Keratinocyte (primary cell): Measurements from ENCODE around the gene ITIH2. TPM values are rescaled to one million over a fixed set of nuclear protein-coding genes. Genes with fewer than 3 reads are reported as not detected.

Experiments used
- DNase-seq: peaks from one replicate; pipeline ENCODE4 v3.0.0-alpha.2; 2011; ENCODE audit warnings: low read depth, missing footprints, low spot score
- FAIRE-seq: peaks from 2 replicates; lab custom pipeline; 2011; peaks lifted over from hg19 to GRCh38; lab: Jason Lieb, UNC
- H2AFZ ChIP-seq: 2 replicates; pipeline ENCODE4 v1.6.0; 2012; ENCODE audit warnings: low read length, control low read depth, inconsistent platforms; ENCODE audit not compliant: control insufficient read depth
- H3K27ac ChIP-seq: 2 replicates; pipeline ENCODE4 v1.5.1; 2011; ENCODE audit warnings: low read length; ENCODE audit not compliant: control insufficient read depth, insufficient read depth
- H3K27me3 ChIP-seq: 3 replicates; pipeline ENCODE4 v1.6.0; 2011; ENCODE audit warnings: low read length; ENCODE audit not compliant: control insufficient read depth, insufficient read depth; ENCODE audit errors: extremely low read depth
- H3K36me3 ChIP-seq, 2 experiments: 2 replicates in 1 of 2; 3 replicates in 1 of 2; pipeline ENCODE4 v1.5.1; 2011; ENCODE audit warnings: low read length in 2 of 2, mild to moderate bottlenecking in 1 of 2; ENCODE audit not compliant: control insufficient read depth in 2 of 2, insufficient read depth in 2 of 2; ENCODE audit errors: extremely low read depth in 1 of 2
- H3K4me1 ChIP-seq: 3 replicates; pipeline ENCODE4 v1.5.1; 2011; ENCODE audit warnings: low read length; ENCODE audit not compliant: control insufficient read depth, insufficient read depth; ENCODE audit errors: extremely low read depth
- H3K4me2 ChIP-seq: 3 replicates; pipeline ENCODE4 v1.6.0; 2011; ENCODE audit warnings: low read depth, low read length; ENCODE audit not compliant: control insufficient read depth, insufficient read depth; ENCODE audit errors: extremely low read depth
- H3K4me3 ChIP-seq, 3 experiments: fragments of 200-600 bp in 1 of 3; sonication (generic) in 1 of 3; 2 replicates in 2 of 3; 3 replicates in 1 of 3; pipeline ENCODE4 v1.5.1; 2011 to 2016; ENCODE audit warnings: low read length in 3 of 3, mild to moderate bottlenecking in 3 of 3, control low read depth in 2 of 3, inconsistent platforms in 1 of 3, low read depth in 1 of 3, mixed read lengths in 1 of 3, mixed run types in 1 of 3, moderate library complexity in 1 of 3; ENCODE audit not compliant: control insufficient read depth in 2 of 3, insufficient read depth in 2 of 3; ENCODE audit errors: extremely low read depth in 1 of 3
- H3K79me2 ChIP-seq: 2 replicates; pipeline ENCODE4 v1.6.0; 2012; ENCODE audit warnings: low read length; ENCODE audit not compliant: control insufficient read depth, insufficient read depth
- H3K9ac ChIP-seq: 3 replicates; pipeline ENCODE4 v1.6.0; 2011; ENCODE audit warnings: low read length; ENCODE audit not compliant: control insufficient read depth, insufficient read depth; ENCODE audit errors: extremely low read depth
- H3K9me1 ChIP-seq: 3 replicates; pipeline ENCODE4 v1.6.0; 2011; ENCODE audit warnings: low read length; ENCODE audit not compliant: control insufficient read depth, insufficient read depth; ENCODE audit errors: extremely low read depth
- H3K9me3 ChIP-seq: 2 replicates; pipeline ENCODE4 v1.5.1; 2012; ENCODE audit warnings: low read depth, low read length; ENCODE audit not compliant: control insufficient read depth
- H4K20me1 ChIP-seq: 3 replicates; pipeline ENCODE4 v1.6.0; 2011; ENCODE audit warnings: low read length; ENCODE audit not compliant: control insufficient read depth, insufficient read depth; ENCODE audit errors: extremely low read depth
- CTCF ChIP-seq, 3 experiments: IDR thresholded peaks in 1 of 3; conservative IDR thresholded peaks in 1 of 3; optimal IDR thresholded peaks in 1 of 3; 2 replicates in 2 of 3; 3 replicates in 1 of 3; pipeline versions ENCODE3 to v1.5.1; 2011; ENCODE audit warnings: low read length in 3 of 3, mild to moderate bottlenecking in 3 of 3, moderate library complexity in 2 of 3, control low read depth in 1 of 3, inconsistent platforms in 1 of 3; ENCODE audit not compliant: insufficient read depth in 2 of 3; ENCODE audit errors: extremely low read depth in 1 of 3
- EZH2 ChIP-seq: IDR thresholded peaks from one replicate; pipeline ENCODE4 v1.6.1; 2012; ENCODE audit warnings: inconsistent platforms, mild to moderate bottlenecking, low read length, moderate library complexity
- dilution Hi-C: fragments of 300-500 bp; cut with MboI; formaldehyde crosslinking; loops from one replicate; pipeline ENCODE4 v1.7.0; 2020; ENCODE audit warnings: low sequenced_read_pairs; ENCODE audit not compliant: extremely low pct_ligation_motif_present
- polyA plus RNA-seq, 5 experiments: library from polyadenylated mRNA; depleted of rRNA in 3 of 5; stranded (reverse) in 3 of 5; stranded (forward) in 1 of 5; unstranded in 1 of 5; fragments of >200 nt; gene quantifications; 1 replicate in 1 of 5; 2 replicates in 3 of 5; 3 replicates in 1 of 5; pipeline versions ENCODE4 v1.2.1 to v1.2.3, GENCODE V29; 2011 to 2012; ENCODE audit warnings: missing spikeins in 2 of 5, low read depth in 1 of 5, low replicate concordance in 1 of 5

The ITIH2 gene
- polyA plus RNA-seq, 1 donor (not counting 4 experiments of a cell fraction or from before 2014, with no cell fraction given) = not detected

GRCh38 chr10:7767209-7767608, 64.1 kb downstream of the ITIH2 start:
- Histone ChIP-seq H3K36me3 (peaks cover 5 to 13% of the 10 kb centered on the region in 2 experiments), H3K79me2 (no peaks in the 10 kb centered on the region), H3K27me3 (no peaks in the 10 kb centered on the region), H3K27ac (no peak overlapping the region), H3K9me3 (no peaks in the 10 kb centered on the region), H3K4me1 (no peaks in the 10 kb centered on the region), H2AFZ (no peak overlapping the region), H3K9me1 (no peaks in the 10 kb centered on the region), H3K4me2 (no peak overlapping the region), H4K20me1 (no peaks in the 10 kb centered on the region), H3K4me3 (no peak overlapping the region), H3K9ac (no peak overlapping the region)
- FAIRE-seq (no peak), DNase-seq (no peak)
- dilution Hi-C loops = no loop called here
- TF ChIP-seq CTCF (optimal IDR thresholded peaks at IDR 0.05 in 1 of 3, IDR thresholded peaks at IDR 0.05 in 1 of 3, conservative IDR thresholded peaks at IDR 0.05 in 1 of 3; ENCODE audit: extremely low read depth in 1 of 3, insufficient read depth in 2 of 3, low read length in 3 of 3) = no peak
- no peak for TF ChIP-seq EZH2

- Histone ChIP-seq H3K4me1 (no peaks in the 10 kb centered on the region), H3K27me3 (no peaks in the 10 kb centered on the region), H3K9ac (no peak overlapping the region), H3K27ac (no peak overlapping the region), H3K79me2 (no peaks in the 10 kb centered on the region), H3K4me3 (no peak overlapping the region), H4K20me1 (peaks cover 2% of the 10 kb centered on the region), H3K4me2 (no peak overlapping the region), H2AFZ (no peak overlapping the region), H3K9me1 (no peaks in the 10 kb centered on the region), H3K36me3 (peaks cover 5 to 13% of the 10 kb centered on the region in 2 experiments), H3K9me3 (no peaks in the 10 kb centered on the region)
- FAIRE-seq (no peak), DNase-seq (no peak)
- dilution Hi-C loops = no loop called here
- no peak for TF ChIP-seq CTCF (optimal IDR thresholded peaks at IDR 0.05 in 1 of 3, IDR thresholded peaks at IDR 0.05 in 1 of 3, conservative IDR thresholded peaks at IDR 0.05 in 1 of 3; ENCODE audit: extremely low read depth in 1 of 3, insufficient read depth in 2 of 3, low read length in 3 of 3)
- TF ChIP-seq EZH2 = no peak
Observed at GRCh38 chr10:7768417-7768816, 65.3 kb downstream of the ITIH2 start.
